BE2C (cell line): ENCODE results near the gene RAD18.

Source experiments
- DNase-seq: peaks from one replicate; pipeline ENCODE4 v3.0.0-alpha.2; 2020
- H3K27me3 ChIP-seq: fragments of 250-450 bp; sonication (Bioruptor Pico); 2 replicates; pipeline ENCODE4 v1.5.1; 2020; ENCODE audit warnings: mild to moderate bottlenecking
- H3K36me3 ChIP-seq: fragments of 250-450 bp; sonication (Bioruptor Pico); 2 replicates; pipeline ENCODE4 v1.5.1; 2020; ENCODE audit warnings: mild to moderate bottlenecking
- H3K4me1 ChIP-seq: fragments of 250-450 bp; sonication (Bioruptor Pico); 2 replicates; pipeline ENCODE4 v1.5.1; 2020
- H3K4me3 ChIP-seq: 2 replicates; pipeline ENCODE4 v1.5.1; 2011; ENCODE audit warnings: low read depth, low read length
- H3K9me3 ChIP-seq: fragments of 250-450 bp; sonication (Bioruptor Pico); 2 replicates; pipeline ENCODE4 v1.5.1; 2020
- CTCF ChIP-seq: IDR thresholded peaks from 2 replicates; pipeline ENCODE4 v1.5.1; 2012; ENCODE audit warnings: mild to moderate bottlenecking, low read depth, low read length

RAD18 gene

GRCh38 chr3:8854656-8855055 lies 108.6 kb downstream of the RAD18 start:
- DNase-seq = no peak
- Histone ChIP-seq H3K9me3 (no peaks in the 10 kb centered on the region), H3K27me3 (no peaks in the 10 kb centered on the region), H3K4me1 (no peaks in the 10 kb centered on the region), H3K36me3 (no peaks in the 10 kb centered on the region), H3K4me3 (no peak overlapping the region)
- no peak for TF ChIP-seq CTCF

GRCh38 chr3:8853081-8853480 lies 110.2 kb downstream of the RAD18 start:
- H3K4me1 ChIP-seq = no peaks in the 10 kb centered on the region
- H3K27me3 ChIP-seq = no peaks in the 10 kb centered on the region
- DNase-seq = no peak
- no peak overlapping the region for H3K4me3 ChIP-seq
- H3K36me3 ChIP-seq = no peaks in the 10 kb centered on the region
- no peaks in the 10 kb centered on the region for H3K9me3 ChIP-seq
- TF ChIP-seq CTCF = no peak

GRCh38 chr3:8852511-8852910 lies 110.8 kb downstream of the RAD18 start:
- no peaks in the 10 kb centered on the region for H3K9me3 ChIP-seq
- no peaks in the 10 kb centered on the region for H3K27me3 ChIP-seq
- no peaks in the 10 kb centered on the region for H3K36me3 ChIP-seq
- DNase-seq = no peak
- H3K4me1 ChIP-seq = no peaks in the 10 kb centered on the region
- TF ChIP-seq CTCF = no peak
- no peak overlapping the region for H3K4me3 ChIP-seq

- DNase-seq = no peak
- Histone ChIP-seq H3K4me1 (no peaks in the 10 kb centered on the region), H3K36me3 (no peaks in the 10 kb centered on the region), H3K9me3 (no peaks in the 10 kb centered on the region), H3K4me3 (no peak overlapping the region), H3K27me3 (no peaks in the 10 kb centered on the region)
- no peak for TF ChIP-seq CTCF
These were observed 111.6 kb downstream of the RAD18 start for GRCh38 chr3:8851703-8852102.

GRCh38 chr3:8848696-8849131 lies 114.6 kb downstream of the RAD18 start:
- Histone ChIP-seq H3K27me3 (no peaks in the 10 kb centered on the region), H3K9me3 (no peaks in the 10 kb centered on the region), H3K4me1 (no peaks in the 10 kb centered on the region), H3K36me3 (no peaks in the 10 kb centered on the region), H3K4me3 (no peak overlapping the region)
- no peak for DNase-seq
- no peak for TF ChIP-seq CTCF

- no peak overlapping the region for H3K4me3 ChIP-seq
- TF ChIP-seq CTCF = no peak
- H3K27me3 ChIP-seq = no peaks in the 10 kb centered on the region
- no peaks in the 10 kb centered on the region for H3K4me1 ChIP-seq
- H3K9me3 ChIP-seq = no peaks in the 10 kb centered on the region
- no peaks in the 10 kb centered on the region for H3K36me3 ChIP-seq
- no peak for DNase-seq
These were observed 116.0 kb downstream of the RAD18 start for GRCh38 chr3:8847317-8847716.
